ENCODE measurements around the gene DSCAM.
"Not testable (repeated sequence)": the region's sequence is repeated elsewhere in the genome, so short reads cannot be mapped to it uniquely, and the experiment has no call there.

The DSCAM gene

GRCh38 chr21:40299451-40299850 is 547.5 kb downstream of the DSCAM start:
- DNase-seq (no peak), ATAC-seq (replicated peaks) (no peak)
- Mint-ChIP-seq H3K4me3 (no peak overlapping the region), H3K27me3 (no peaks in the 10 kb centered on the region), H3K4me1 (no peaks in the 10 kb centered on the region), H3K9me3 (peaks cover 10% of the 10 kb centered on the region in 2 donors), H3K27ac (no peak overlapping the region), H3K36me3 (no peaks in the 10 kb centered on the region)

- ATAC-seq (replicated peaks) (no peak), DNase-seq (no peak)
- no peaks in the 10 kb centered on the region for H3K4me1 Mint-ChIP-seq
- no peaks in the 10 kb centered on the region for H3K9me3 Mint-ChIP-seq
- no peaks in the 10 kb centered on the region for H3K27me3 Mint-ChIP-seq
- H3K36me3 Mint-ChIP-seq, result no peaks in the 10 kb centered on the region
- H3K4me3 Mint-ChIP-seq, result no peak overlapping the region
- no peak overlapping the region for H3K27ac Mint-ChIP-seq
Measured at GRCh38 chr21:40294345-40294744, 552.6 kb downstream of the DSCAM start.

GRCh38 chr21:40291560-40291959 is 555.4 kb downstream of the DSCAM start:
- no peaks in the 10 kb centered on the region for H3K4me1 Mint-ChIP-seq
- peaks cover 0 to 4% of the 10 kb centered on the region in 2 donors for H3K9me3 Mint-ChIP-seq
- no peaks in the 10 kb centered on the region for H3K36me3 Mint-ChIP-seq
- ATAC-seq (replicated peaks), result no peak
- H3K27ac Mint-ChIP-seq, result no peak overlapping the region
- H3K27me3 Mint-ChIP-seq, result no peaks in the 10 kb centered on the region
- no peak overlapping the region for H3K4me3 Mint-ChIP-seq
- no peak for DNase-seq

GRCh38 chr21:40284409-40284808 is 562.5 kb downstream of the DSCAM start:
- no peak for DNase-seq
- Mint-ChIP-seq H3K27ac (no peak overlapping the region), H3K4me1 (no peaks in the 10 kb centered on the region), H3K9me3 (peaks cover 6 to 8% of the 10 kb centered on the region in 2 donors), H3K36me3 (no peaks in the 10 kb centered on the region), H3K4me3 (no peak overlapping the region), H3K27me3 (no peaks in the 10 kb centered on the region)
- no peak for ATAC-seq (replicated peaks)

GRCh38 chr21:40282912-40283886 is 563.8 kb downstream of the DSCAM start:
- ATAC-seq (replicated peaks), result no peak
- no peaks in the 10 kb centered on the region for H3K4me1 Mint-ChIP-seq
- H3K9me3 Mint-ChIP-seq, result peaks cover 6 to 8% of the 10 kb centered on the region in 2 donors
- H3K27ac Mint-ChIP-seq, result no peak overlapping the region
- H3K36me3 Mint-ChIP-seq, result no peaks in the 10 kb centered on the region
- H3K27me3 Mint-ChIP-seq, result no peaks in the 10 kb centered on the region
- no peak for DNase-seq
- H3K4me3 Mint-ChIP-seq, result no peak overlapping the region

- H3K4me3 Mint-ChIP-seq, result no peak overlapping the region
- no peaks in the 10 kb centered on the region for H3K27me3 Mint-ChIP-seq
- no peaks in the 10 kb centered on the region for H3K36me3 Mint-ChIP-seq
- no peak for ATAC-seq (replicated peaks)
- H3K9me3 Mint-ChIP-seq, result no peaks in the 10 kb centered on the region
- H3K4me1 Mint-ChIP-seq, result no peaks in the 10 kb centered on the region
- H3K27ac Mint-ChIP-seq, result no peak overlapping the region
- DNase-seq, result no peak
Measured at GRCh38 chr21:40278345-40278744, 568.6 kb downstream of the DSCAM start.

GRCh38 chr21:40276001-40276400 is 571.0 kb downstream of the DSCAM start:
- no peak for ATAC-seq (replicated peaks)
- no peak for DNase-seq
- Mint-ChIP-seq H3K4me1 (no peaks in the 10 kb centered on the region), H3K9me3 (no peaks in the 10 kb centered on the region), H3K4me3 (no peak overlapping the region), H3K27ac (no peak overlapping the region), H3K27me3 (no peaks in the 10 kb centered on the region), H3K36me3 (no peaks in the 10 kb centered on the region)

GRCh38 chr21:40272037-40272436 is 574.9 kb downstream of the DSCAM start:
- Mint-ChIP-seq H3K36me3 (no peaks in the 10 kb centered on the region), H3K4me1 (no peaks in the 10 kb centered on the region), H3K27ac (no peak overlapping the region), H3K27me3 (no peaks in the 10 kb centered on the region), H3K9me3 (no peaks in the 10 kb centered on the region), H3K4me3 (no peak overlapping the region)
- DNase-seq, result no peak
- no peak for ATAC-seq (replicated peaks)

- H3K4me3 Mint-ChIP-seq, result no peak overlapping the region
- DNase-seq (no peak), ATAC-seq (replicated peaks) (no peak)
- H3K36me3 Mint-ChIP-seq, result no peaks in the 10 kb centered on the region
- H3K27ac Mint-ChIP-seq, result no peak overlapping the region
- no peaks in the 10 kb centered on the region for H3K9me3 Mint-ChIP-seq
- H3K4me1 Mint-ChIP-seq, result no peaks in the 10 kb centered on the region
- no peaks in the 10 kb centered on the region for H3K27me3 Mint-ChIP-seq
Measured at GRCh38 chr21:40271164-40271563, 575.8 kb downstream of the DSCAM start.

- Mint-ChIP-seq H3K27me3 (no peaks in the 10 kb centered on the region), H3K27ac (no peak overlapping the region), H3K4me1 (no peaks in the 10 kb centered on the region), H3K9me3 (no peaks in the 10 kb centered on the region), H3K4me3 (no peak overlapping the region), H3K36me3 (no peaks in the 10 kb centered on the region)
- ATAC-seq (replicated peaks), result no peak
- DNase-seq, result no peak
Measured at GRCh38 chr21:40270047-40270446, 576.9 kb downstream of the DSCAM start.

GRCh38 chr21:40269239-40269638 is 577.7 kb downstream of the DSCAM start:
- H3K4me1 Mint-ChIP-seq, result no peaks in the 10 kb centered on the region
- H3K36me3 Mint-ChIP-seq, result no peaks in the 10 kb centered on the region
- no peak overlapping the region for H3K27ac Mint-ChIP-seq
- ATAC-seq (replicated peaks), result no peak
- no peak overlapping the region for H3K4me3 Mint-ChIP-seq
- DNase-seq, result no peak
- no peaks in the 10 kb centered on the region for H3K27me3 Mint-ChIP-seq
- peaks cover 0 to 2% of the 10 kb centered on the region in 2 donors for H3K9me3 Mint-ChIP-seq

- H3K4me1 Mint-ChIP-seq; H3K27me3 Mint-ChIP-seq; DNase-seq; ATAC-seq (replicated peaks); H3K27ac Mint-ChIP-seq; H3K36me3 Mint-ChIP-seq; H3K4me3 Mint-ChIP-seq; H3K9me3 Mint-ChIP-seq: not testable (repeated sequence)
Measured at GRCh38 chr21:40258456-40258855, 588.5 kb downstream of the DSCAM start.

- peaks cover 0 to 4% of the 10 kb centered on the region in 2 donors for H3K9me3 Mint-ChIP-seq
- ATAC-seq (replicated peaks) (no peak), DNase-seq (no peak)
- H3K4me3 Mint-ChIP-seq, result no peak overlapping the region
- no peaks in the 10 kb centered on the region for H3K27me3 Mint-ChIP-seq
- H3K4me1 Mint-ChIP-seq, result no peaks in the 10 kb centered on the region
- no peak overlapping the region for H3K27ac Mint-ChIP-seq
- no peaks in the 10 kb centered on the region for H3K36me3 Mint-ChIP-seq
Measured at GRCh38 chr21:40257342-40257741, 589.6 kb downstream of the DSCAM start.

GRCh38 chr21:40255518-40256444 is 591.2 kb downstream of the DSCAM start:
- Mint-ChIP-seq H3K27ac (no peak overlapping the region), H3K27me3 (no peaks in the 10 kb centered on the region), H3K9me3 (peaks cover 4 to 8% of the 10 kb centered on the region in 2 donors), H3K4me1 (no peaks in the 10 kb centered on the region), H3K36me3 (no peaks in the 10 kb centered on the region), H3K4me3 (no peak overlapping the region)
- ATAC-seq (replicated peaks), result no peak
- no peak for DNase-seq

All from stimulated activated naive B cell treated with anti-CD40 and anti-IgM and Interleukin-4, amounts not matched to agents 10 μg/mL and 1 μg/mL and 100 μg/mL, for 72 hours (primary cell).